Common myeloid progenitor, CD34-positive (primary cell): ENCODE measurements around the gene DPYD.
A peak's percentile ranks its signal among the peaks of the same experiment; 100 is the strongest.

ENCODE experiments used
- CTCF ChIA-PET: fragments of 350-600 bp; sonication (Branson Sonifier 250); formaldehyde crosslinking; loops from one replicate; lab custom pipeline; 2021; ENCODE audit warnings: antibody characterized with exemption; lab: Charles Lee
- POLR2A ChIA-PET: fragments of 350-600 bp; sonication (Branson Sonifier 250); formaldehyde crosslinking; loops from one replicate; lab custom pipeline; 2021; ENCODE audit warnings: antibody characterized with exemption; lab: Charles Lee
- DNase-seq, 3 donors: peaks; one replicate each; pipeline versions ENCODE4 v3.0.0 to v3.0.0-alpha.2; 2013
- H3K27ac ChIP-seq, 2 experiments: 1 replicate in 1 of 2; 2 replicates in 1 of 2; pipeline ENCODE4 v1.7.0; 2013; ENCODE audit warnings: inconsistent platforms in 2 of 2, low read length in 2 of 2, mild to moderate bottlenecking in 2 of 2, low read depth in 1 of 2, moderate library complexity in 1 of 2; ENCODE audit not compliant: severe bottlenecking in 2 of 2, insufficient read depth in 1 of 2, poor library complexity in 1 of 2
- H3K27me3 ChIP-seq, 5 experiments: replicated peaks in 2 of 5; 1 replicate in 3 of 5; 2 replicates in 2 of 5; pipeline versions ENCODE4 v1.6.1 to v1.7.0; 2013; ENCODE audit warnings: low read length in 4 of 5, mild to moderate bottlenecking in 2 of 5, moderate library complexity in 2 of 5, inconsistent platforms in 1 of 5; ENCODE audit not compliant: insufficient read depth in 5 of 5, control insufficient read depth in 4 of 5
- H3K36me3 ChIP-seq, 4 experiments: 1 replicate in 2 of 4; 2 replicates in 2 of 4; pipeline versions ENCODE4 v1.6.1 to v1.7.0; 2013; ENCODE audit warnings: low read length in 3 of 4, control low read depth in 1 of 4, mild to moderate bottlenecking in 1 of 4; ENCODE audit not compliant: control insufficient read depth in 4 of 4, insufficient read depth in 4 of 4
- H3K4me1 ChIP-seq, 4 experiments: 1 replicate in 3 of 4; 2 replicates in 1 of 4; pipeline versions ENCODE4 v1.6.1 to v1.7.1; 2013; ENCODE audit warnings: low read length in 3 of 4, mild to moderate bottlenecking in 3 of 4, control low read depth in 1 of 4, inconsistent platforms in 1 of 4, moderate library complexity in 1 of 4; ENCODE audit not compliant: control insufficient read depth in 4 of 4, insufficient read depth in 4 of 4; ENCODE audit errors: control extremely low read depth in 1 of 4
- H3K4me3 ChIP-seq, 7 experiments: 1 replicate in 4 of 7; 2 replicates in 3 of 7; pipeline versions ENCODE4 v1.5.1 to v1.7.0; 2013; ENCODE audit warnings: mild to moderate bottlenecking in 7 of 7, low read length in 6 of 7, moderate library complexity in 6 of 7, inconsistent platforms in 2 of 7, low read depth in 2 of 7, control low read depth in 1 of 7; ENCODE audit not compliant: insufficient read depth in 4 of 7, control insufficient read depth in 1 of 7; ENCODE audit errors: extremely low read depth in 1 of 7
- H3K9me3 ChIP-seq, 5 experiments: 1 replicate in 4 of 5; 2 replicates in 1 of 5; pipeline versions ENCODE4 v1.6.1 to v1.7.1; 2013; ENCODE audit warnings: low read length in 4 of 5, mild to moderate bottlenecking in 2 of 5, inconsistent platforms in 1 of 5, low read depth in 1 of 5, moderate library complexity in 1 of 5; ENCODE audit not compliant: control insufficient read depth in 4 of 5, insufficient read depth in 2 of 5; ENCODE audit errors: control extremely low read depth in 1 of 5
- WGBS: methylation state at CpG from one replicate; pipeline ENCODE4 v1.1.5; 2013; ENCODE audit not compliant: insufficient coverage; 5-methylcytosine and 5-hydroxymethylcytosine counted together

The DPYD gene

GRCh38 chr1:97632075-97632474 is 288.8 kb downstream of the DPYD start:
- H3K9me3 ChIP-seq: no peaks in the 10 kb centered on the region
- 20% methylated on average over 1 of the region's 4 CpGs for WGBS
- peak in 2 of 3 donors; percentile 63 to 74 for DNase-seq

GRCh38 chr1:97630948-97631347 is 289.9 kb downstream of the DPYD start:
- H3K27ac ChIP-seq: no peak overlapping the region
- no peaks in the 10 kb centered on the region for H3K27me3 ChIP-seq
- ChIA-PET POLR2A (no interaction called here), CTCF (no interaction called here)
- H3K9me3 ChIP-seq: no peaks in the 10 kb centered on the region
- peaks cover 0 to 13% (median 5%) of the 10 kb centered on the region in 4 experiments for H3K4me1 ChIP-seq
- H3K4me3 ChIP-seq: no peak overlapping the region
- 3% methylated on average over 3 of the region's 3 CpGs for WGBS
- DNase-seq: peak; percentile 48 to 89 (median 87)
- H3K36me3 ChIP-seq: no peaks in the 10 kb centered on the region

More at GRCh38 chr1:97632075-97632474, 288.8 kb downstream of the DPYD start:
- POLR2A ChIA-PET: no interaction called here
- no peaks in the 10 kb centered on the region for H3K27me3 ChIP-seq
- peaks cover 0 to 13% (median 5%) of the 10 kb centered on the region in 4 experiments for H3K4me1 ChIP-seq
- no peak overlapping the region for H3K4me3 ChIP-seq
- H3K27ac ChIP-seq: no peak overlapping the region
- no peaks in the 10 kb centered on the region for H3K36me3 ChIP-seq
- CTCF ChIA-PET: interaction anchor here (0.8 kb wide), 1 partner anchor 15 kb away, joined by 3 read pairs; no protein-coding TSS in a partner anchor

GRCh38 chr1:97630281-97630680 is 290.6 kb downstream of the DPYD start:
- H3K4me3 ChIP-seq: no peak overlapping the region
- ChIA-PET CTCF (no interaction called here), POLR2A (interaction anchor here (0.6 kb wide), 1 partner anchor 13 kb away, joined by 3 read pairs; no protein-coding TSS in a partner anchor)
- no peaks in the 10 kb centered on the region for H3K27me3 ChIP-seq
- no peaks in the 10 kb centered on the region for H3K9me3 ChIP-seq
- no peaks in the 10 kb centered on the region for H3K36me3 ChIP-seq
- H3K27ac ChIP-seq: no peak overlapping the region
- peaks cover 0 to 13% (median 5%) of the 10 kb centered on the region in 4 experiments for H3K4me1 ChIP-seq
- peak in 2 of 3 donors; percentile 2 to 5 for DNase-seq
- WGBS: no CpG with 5 or more reads among the region's 1 CpG

GRCh38 chr1:97623220-97623619 is 297.6 kb downstream of the DPYD start:
- Histone ChIP-seq H3K36me3 (no peaks in the 10 kb centered on the region), H3K4me1 (peaks cover 0 to 2% (median 0%) of the 10 kb centered on the region in 4 experiments), H3K4me3 (no peak overlapping the region), H3K9me3 (no peaks in the 10 kb centered on the region), H3K27ac (no peak overlapping the region), H3K27me3 (no peaks in the 10 kb centered on the region)
- no peak for DNase-seq
- ChIA-PET CTCF (no interaction called here), POLR2A (no interaction called here)

GRCh38 chr1:97621955-97622354 is 298.9 kb downstream of the DPYD start:
- no CpG with 5 or more reads among the region's 1 CpG for WGBS
- Histone ChIP-seq H3K4me1 (peaks cover 0 to 2% (median 0%) of the 10 kb centered on the region in 4 experiments), H3K36me3 (no peaks in the 10 kb centered on the region), H3K27ac (no peak overlapping the region), H3K9me3 (no peaks in the 10 kb centered on the region), H3K27me3 (no peaks in the 10 kb centered on the region), H3K4me3 (no peak overlapping the region)
- POLR2A ChIA-PET: no interaction called here
- CTCF ChIA-PET: interaction anchor here (0.6 kb wide), 1 partner anchor 472 kb away, joined by 5 read pairs; no protein-coding TSS in a partner anchor
- no peak for DNase-seq

GRCh38 chr1:97619706-97620105 is 301.1 kb downstream of the DPYD start:
- no peaks in the 10 kb centered on the region for H3K9me3 ChIP-seq
- H3K36me3 ChIP-seq: no peaks in the 10 kb centered on the region
- ChIA-PET POLR2A (no interaction called here), CTCF (no interaction called here)
- H3K4me1 ChIP-seq: peaks cover 0 to 2% (median 0%) of the 10 kb centered on the region in 4 experiments
- H3K4me3 ChIP-seq: no peak overlapping the region
- H3K27ac ChIP-seq: no peak overlapping the region
- H3K27me3 ChIP-seq: no peaks in the 10 kb centered on the region
- WGBS: 100% methylated on average over 1 of the region's 2 CpGs
- DNase-seq: no peak

- peaks cover 0 to 2% (median 0%) of the 10 kb centered on the region in 4 experiments for H3K36me3 ChIP-seq
- no peak for DNase-seq
- ChIA-PET CTCF (interaction anchor here (0.9 kb wide), 1 partner anchor 11 kb away, joined by 3 read pairs; no protein-coding TSS in a partner anchor), POLR2A (interaction anchor here (0.7 kb wide), 1 partner anchor 740 kb away, joined by 3 read pairs; no protein-coding TSS in a partner anchor)
- H3K27ac ChIP-seq: no peak overlapping the region
- H3K4me3 ChIP-seq: no peak overlapping the region
- H3K27me3 ChIP-seq: no peaks in the 10 kb centered on the region
- no CpG with 5 or more reads among the region's 3 CpGs for WGBS
- H3K9me3 ChIP-seq: no peaks in the 10 kb centered on the region
- no peaks in the 10 kb centered on the region for H3K4me1 ChIP-seq
Observed at GRCh38 chr1:97610748-97611147, 310.1 kb downstream of the DPYD start.
